Activated CD4-positive, alpha-beta T cell treated with anti-CD3 and anti-CD28 coated beads, Interleukin-2, amount 50 U/mL, for 24 hours (primary cell): ENCODE data around the gene SNAP25.

Experiments used
- DNase-seq, 2 donors: peaks; one replicate each; pipeline ENCODE4 v3.0.0-alpha.2; 2020; ENCODE audit warnings: low read depth in 1 of 2, low spot score in 1 of 2

Gene SNAP25

DNA sequence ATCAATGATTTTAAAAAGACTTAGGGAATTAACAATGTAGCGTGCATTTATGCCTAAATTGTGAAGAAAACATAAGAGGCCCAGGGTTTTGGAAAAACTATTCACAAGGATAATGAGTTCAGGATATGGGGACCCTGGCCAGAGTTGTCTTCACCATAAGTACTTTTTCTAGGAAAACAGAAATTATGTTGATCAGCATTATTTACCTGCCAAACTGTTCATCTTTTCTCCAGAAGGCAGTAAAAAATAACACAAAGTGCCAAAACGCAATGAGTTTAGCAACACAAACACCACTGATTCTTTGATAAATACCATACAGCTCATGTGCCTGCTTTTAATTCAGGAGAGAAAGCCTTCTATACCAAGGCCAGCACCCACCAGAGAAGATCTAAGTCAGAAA lies 43.1 kb downstream of the SNAP25 start:
- DNase-seq, result no peak

DNA sequence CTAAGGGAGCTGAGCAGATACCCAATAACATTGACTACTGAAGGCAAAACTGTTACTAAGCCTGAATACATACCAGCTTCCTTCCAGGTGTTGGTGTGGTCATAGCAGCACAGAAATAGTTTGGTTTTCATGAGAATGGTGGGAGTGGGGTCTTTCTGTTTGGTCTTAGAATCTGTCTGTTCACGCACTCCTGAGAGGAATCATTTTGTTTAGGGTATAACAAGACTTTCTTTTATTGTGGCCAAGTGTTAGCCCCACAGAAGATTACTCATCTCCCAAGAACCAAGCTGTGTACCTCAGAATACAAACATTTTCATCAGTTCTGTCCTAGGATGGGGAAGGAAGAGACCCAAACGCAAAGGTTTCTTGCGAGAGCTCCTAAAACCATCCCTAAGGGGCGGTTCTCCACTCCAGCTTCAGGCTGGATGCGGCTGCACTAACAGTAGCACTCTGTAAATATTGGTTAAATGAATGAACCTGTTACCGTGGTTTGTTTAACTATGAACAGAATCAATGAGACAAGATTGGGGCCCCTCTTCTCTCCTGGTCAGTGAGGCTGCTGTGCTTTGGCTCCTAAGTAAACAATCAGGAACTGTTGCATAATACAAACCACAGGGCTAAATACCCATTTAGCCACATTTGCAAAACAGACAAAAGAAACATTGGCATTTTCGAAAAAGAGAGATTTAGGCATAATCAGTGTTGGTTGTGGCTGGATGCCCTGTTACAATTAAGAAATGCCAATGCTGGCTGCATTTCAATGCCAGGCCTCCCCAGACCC lies 44.9 kb downstream of the SNAP25 start:
- no peak for DNase-seq

DNA sequence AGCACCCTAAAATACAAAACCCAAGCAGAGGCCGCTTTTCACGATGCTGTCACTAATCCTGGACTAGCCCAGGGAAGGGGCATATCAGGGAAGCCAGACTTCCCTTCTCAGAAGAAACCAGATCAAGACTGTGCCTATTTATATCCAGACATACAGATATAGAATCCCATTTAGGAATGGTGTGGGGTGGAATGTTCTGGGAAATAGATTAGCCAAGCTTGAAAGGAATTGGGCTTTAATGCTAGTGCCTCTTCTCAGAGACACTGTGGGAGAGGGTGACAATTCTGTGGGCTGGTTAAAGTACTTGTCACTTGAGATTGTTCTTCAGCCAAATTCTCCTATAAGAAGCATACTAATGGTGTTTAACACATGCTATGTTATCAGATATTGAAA lies 45.5 kb downstream of the SNAP25 start:
- no peak for DNase-seq

DNA sequence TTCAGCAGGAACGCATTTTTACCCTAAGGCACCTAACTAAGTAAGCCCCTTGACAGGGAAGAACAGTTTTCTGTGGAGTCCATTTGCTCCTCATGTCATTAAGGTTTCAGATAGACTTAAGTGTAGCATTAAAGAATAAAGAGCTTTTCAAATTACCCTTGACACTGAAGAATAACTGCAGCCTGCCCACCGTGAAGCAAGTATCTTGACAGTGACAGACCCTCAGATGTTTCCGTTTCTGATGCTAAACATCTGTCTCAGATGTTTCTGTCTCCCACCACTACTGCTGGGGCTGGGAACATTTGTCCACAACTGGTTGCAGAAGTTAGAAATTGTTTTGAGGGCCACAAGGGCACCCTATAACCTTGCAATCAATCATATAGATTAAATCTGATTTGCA lies 50.0 kb downstream of the SNAP25 start:
- DNase-seq, result no peak

- DNase-seq, result no peak
These were observed 52.0 kb downstream of the SNAP25 start for GRCh38 chr20:10270630-10271029.

DNA sequence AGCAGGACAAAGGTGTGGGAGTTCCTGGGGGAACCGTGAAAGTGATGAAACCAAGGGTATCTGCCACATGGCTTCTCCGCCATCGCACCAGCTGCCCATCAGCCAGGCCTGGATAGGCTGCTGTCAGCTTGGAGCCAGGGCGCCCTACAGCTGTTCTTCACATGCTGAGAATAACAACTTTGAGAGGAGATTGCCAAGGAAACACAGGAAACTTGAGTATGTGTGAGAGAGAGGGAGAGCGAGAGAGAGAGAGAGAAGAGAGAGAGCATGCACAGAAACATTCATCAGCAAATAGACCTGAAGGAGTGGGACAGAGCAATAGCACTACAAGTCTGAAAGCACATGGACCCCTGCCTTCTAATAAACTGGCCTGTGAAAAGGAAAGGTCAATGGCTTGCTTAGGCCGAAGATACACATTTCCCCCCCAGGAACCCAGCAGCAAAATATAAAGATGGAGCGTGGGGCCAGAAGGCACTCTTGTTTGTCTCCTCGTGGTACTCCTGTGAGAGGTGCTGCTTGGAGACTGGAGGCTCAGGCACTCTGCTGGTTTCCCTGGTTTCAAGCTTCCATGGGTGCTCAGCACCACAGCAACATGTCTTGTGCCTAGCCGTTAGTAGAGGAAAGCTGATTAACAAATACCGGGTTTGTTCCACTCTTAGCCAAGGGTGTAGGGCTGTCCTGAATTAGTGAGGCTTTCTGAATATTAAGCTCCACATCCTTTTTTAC lies 53.0 kb downstream of the SNAP25 start:
- no peak for DNase-seq

DNA sequence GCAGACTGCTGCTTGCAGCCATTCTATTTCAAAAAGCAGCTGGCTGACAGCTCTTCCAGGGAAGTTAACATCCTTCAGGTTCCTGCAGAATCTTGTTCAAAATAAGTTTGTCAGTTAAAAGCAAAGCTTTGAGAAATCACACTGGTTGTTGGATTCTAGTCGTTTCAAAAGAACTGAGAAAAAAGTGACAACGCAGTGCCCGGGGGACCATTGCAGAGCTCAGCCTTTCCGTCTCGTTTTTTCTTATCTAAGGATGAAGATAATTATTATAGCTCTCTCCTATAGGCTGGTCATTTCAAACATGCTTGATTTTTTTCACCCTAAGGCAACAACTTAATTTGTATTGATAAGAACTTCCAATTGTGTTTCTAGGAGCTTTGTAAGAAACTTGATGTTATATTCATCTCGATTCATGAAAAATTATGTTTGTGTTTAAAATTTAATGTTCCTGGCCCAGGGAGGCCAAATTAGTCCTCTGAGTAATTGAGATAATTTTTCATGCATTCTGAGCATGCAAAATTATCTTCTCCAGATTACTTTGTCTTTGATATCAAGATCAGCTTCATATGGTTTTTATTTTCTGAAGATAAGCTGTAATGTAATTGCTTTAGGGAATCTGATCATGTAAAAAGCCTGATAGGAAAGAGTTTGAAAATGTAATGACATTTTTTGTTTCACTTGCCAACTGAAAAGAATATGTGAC lies 58.4 kb downstream of the SNAP25 start:
- no peak for DNase-seq

GRCh38 chr20:10277616-10278015 lies 59.0 kb downstream of the SNAP25 start:
- DNase-seq, result no peak

- DNase-seq, result no peak
These were observed 59.8 kb downstream of the SNAP25 start for GRCh38 chr20:10278412-10278811.

DNA sequence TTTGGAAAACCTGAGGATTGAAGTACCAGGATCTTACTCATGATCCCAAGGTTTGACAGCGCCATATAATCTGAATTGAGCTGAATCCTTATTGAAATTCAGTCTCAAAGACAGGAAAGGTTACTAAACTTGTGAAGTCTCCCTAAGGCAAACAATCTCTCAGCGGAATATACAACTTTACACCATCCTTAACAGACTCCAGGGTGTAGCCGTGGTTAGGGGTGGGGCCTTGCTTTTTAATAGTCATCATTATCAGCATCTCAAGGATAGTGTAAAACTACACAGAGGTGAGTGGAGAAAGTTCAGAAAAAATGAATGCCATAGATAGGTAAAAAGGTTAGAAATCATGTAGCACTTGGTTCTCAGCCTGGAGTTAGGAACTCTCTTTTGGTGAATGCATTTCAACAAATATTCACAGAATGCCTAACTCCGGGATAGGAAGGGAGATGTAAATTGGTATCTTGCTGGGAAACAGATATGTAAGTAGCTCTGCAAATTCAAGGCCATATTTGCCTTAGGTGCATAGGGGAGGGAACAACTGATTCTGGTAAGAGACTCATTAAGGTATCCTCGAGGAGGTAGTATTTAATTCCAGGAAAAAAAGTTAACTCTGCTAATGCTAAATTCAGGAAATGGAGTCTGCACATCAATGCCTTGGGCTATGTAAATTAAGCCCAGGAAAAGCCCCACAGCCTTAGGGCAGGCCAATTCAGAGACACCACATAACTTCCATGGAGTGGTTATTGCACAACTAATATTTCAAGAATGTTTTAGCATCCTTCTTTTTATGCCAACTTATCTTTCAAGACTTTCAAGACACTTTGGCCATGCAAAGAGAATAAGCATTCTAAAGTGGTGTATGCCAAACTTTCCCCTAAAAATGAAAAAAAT lies 61.6 kb downstream of the SNAP25 start:
- DNase-seq, result no peak

DNA sequence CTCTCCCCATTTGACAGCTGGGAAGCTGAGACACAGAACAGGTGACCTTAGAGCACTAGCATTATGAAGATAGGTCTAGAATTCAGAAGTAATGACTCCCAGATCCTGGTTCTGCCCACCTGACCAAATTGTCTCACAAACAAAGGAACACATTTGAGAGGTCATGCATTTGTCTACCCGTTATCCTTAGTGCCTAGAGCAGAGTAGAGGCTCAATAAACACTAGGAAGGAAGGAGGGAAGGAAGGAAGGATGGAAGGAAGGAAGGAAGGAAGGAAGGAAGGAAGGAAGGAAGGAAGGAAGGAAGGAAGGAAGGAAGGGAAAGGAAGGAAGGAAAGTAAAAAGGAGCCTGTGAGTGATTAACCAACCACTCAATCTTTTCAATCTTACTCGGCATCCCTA lies 63.3 kb downstream of the SNAP25 start:
- no peak for DNase-seq

DNA sequence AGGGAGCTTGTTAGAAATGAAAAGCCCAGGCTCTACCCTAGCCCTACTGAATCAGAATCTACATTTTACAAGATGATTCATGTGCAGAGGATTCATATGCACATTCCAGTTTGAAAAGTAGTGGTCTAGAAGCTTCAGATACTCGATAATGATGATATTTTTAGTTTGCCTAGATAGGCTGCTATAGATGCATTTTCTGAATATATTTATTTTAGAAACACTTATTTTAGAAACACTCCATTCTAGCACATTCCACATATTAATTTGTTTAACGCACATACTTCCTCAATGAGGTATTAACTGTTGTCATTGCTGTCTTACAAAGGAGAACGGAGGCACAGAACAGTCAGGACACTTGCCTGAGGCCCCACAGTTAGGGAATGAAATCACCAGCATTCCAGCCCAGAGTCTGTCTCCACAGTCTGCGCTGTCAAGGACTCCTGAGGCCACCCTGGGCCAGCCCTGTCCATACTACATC lies 64.4 kb downstream of the SNAP25 start:
- no peak for DNase-seq

DNA sequence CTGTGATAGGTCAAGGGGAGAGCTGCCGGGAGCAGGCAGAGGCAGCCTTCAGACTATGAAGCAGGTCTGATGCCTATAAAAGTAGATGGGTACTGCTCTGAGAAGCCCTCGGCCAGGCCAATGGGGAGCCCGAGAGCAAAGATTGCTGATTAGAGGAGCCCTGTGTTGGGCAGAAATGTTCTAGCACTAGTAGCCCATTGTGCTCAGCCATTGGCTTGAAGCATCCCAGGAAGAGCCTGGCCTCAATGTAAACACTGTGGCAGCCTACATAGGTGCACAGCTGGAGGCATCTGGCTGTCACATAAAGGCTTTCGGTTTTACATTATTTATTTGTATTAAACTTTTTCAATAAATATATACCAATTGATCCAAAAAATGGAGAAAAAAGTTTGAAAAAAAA lies 67.7 kb downstream of the SNAP25 start:
- no peak for DNase-seq

- no peak for DNase-seq
These were observed 69.8 kb downstream of the SNAP25 start for GRCh38 chr20:10288421-10288820.

- DNase-seq, result no peak
These were observed 70.5 kb downstream of the SNAP25 start for GRCh38 chr20:10288954-10289646.

DNA sequence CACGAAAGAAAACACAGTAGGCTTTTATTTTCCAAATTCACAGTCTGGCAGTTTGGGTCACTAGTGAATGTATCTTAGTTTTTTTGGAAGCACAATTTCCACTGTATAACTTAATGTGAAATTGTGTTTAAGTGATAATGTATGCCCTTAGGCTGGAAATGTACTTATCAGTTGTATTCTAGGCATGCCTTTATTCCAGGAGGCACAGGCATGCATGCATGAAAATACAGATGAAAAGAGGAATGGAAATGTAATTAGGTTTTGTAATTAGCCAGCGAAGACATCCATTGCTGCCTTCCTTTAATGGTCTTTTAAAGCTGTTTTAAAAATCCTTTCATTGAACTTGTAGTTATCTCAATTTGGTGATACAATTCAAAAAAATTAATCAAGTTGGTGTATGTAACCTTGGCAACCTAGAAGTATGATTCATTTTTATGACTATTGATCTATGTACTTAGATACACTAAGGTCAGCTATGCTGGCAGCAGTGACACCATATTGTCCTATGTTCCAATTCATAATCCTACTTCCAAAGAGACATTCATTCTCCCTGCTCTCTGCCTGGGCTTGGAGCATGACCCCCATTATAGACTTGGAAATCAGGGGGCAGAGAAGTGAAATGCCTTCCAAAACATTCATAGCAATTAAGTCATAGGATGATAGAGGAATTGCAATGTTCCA lies 73.1 kb downstream of the SNAP25 start:
- no peak for DNase-seq

GRCh38 chr20:10297223-10297622 lies 78.6 kb downstream of the SNAP25 start:
- no peak for DNase-seq

DNA sequence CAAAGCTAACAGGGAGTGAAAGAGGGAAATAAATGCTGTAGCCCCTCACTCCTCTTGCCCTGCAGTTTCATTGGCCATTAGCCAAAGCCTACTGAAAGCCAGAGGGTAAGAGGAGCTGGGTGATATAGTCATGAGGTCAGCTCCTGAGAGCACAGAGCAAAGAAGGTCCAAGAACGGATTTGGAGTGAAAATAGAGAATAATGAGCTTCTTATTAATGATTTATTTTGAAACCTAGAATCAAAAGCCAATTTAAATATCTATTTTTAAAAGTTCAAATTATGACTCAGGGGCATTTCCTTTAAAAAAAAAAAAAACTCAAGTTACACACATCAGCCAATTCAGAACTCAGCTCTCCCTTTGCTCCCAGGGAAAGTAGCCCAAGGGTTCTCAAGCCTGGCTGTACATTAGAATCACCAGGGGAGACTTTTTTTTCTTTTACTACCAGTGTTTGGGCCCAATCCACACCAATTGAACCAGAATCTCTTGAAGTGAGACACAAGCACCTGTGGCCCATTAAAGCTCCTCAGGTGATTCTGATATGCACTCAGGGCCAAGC lies 79.1 kb downstream of the SNAP25 start:
- no peak for DNase-seq

DNA sequence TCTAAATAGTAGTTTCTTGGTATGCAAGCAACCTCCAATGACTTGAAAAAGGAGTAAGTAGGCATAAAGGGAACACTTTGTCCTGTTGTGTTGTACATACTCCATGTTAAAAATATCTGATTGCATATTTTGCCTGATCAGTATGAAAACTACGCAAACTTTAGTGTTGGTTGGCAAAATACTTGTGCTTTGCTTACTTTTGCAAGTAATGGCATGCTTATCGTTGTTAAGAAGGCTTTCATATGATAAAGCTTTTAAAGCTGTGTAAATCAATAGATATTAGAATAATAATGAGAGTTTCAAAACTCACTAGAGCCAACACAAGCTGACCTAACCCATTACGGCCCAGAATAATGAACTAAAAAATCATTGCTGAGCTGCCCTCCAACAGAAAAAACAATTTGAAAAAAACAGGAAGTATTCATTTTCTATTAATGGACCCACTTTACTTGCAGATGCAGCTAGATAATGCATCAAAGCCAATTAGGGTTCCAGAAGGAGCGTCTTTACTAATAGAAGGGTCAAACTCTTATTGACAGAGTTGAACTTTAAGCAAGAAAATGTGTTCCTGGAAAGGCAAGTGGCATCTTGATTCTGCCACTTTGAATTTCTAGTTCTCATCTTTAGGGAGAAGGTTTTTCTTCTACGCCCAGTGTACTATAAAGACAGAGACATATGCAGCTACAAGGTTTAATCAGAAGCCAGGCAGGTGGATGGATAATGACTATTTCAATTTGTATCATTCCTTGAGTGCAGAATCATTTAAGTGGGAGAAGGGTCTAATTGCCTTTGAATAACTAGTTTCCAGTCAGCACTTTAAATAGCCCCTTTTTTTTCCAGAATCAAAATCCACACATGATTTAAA lies 82.2 kb downstream of the SNAP25 start:
- no peak for DNase-seq
